ENCODE results near the gene SSRP1. TPM values are rescaled to one million over a fixed set of nuclear protein-coding genes. Genes with fewer than 3 reads are reported as not detected.
A peak's percentile ranks its signal among the peaks of the same experiment; 100 is the strongest.

SSRP1 gene
- total and polyA plus RNA-seq, 2 of the 13 experiments (the other 11 are each of a cell fraction or from before 2014, with no cell fraction given) = 93.6 to 129 TPM

GRCh38 chr11:57321388-57322255, 14.1 kb downstream of the SSRP1 start (continued):
- no peak for TF ChIP-seq HNRNPLL (IDR thresholded peaks at IDR 0.05; ENCODE audit: low read depth, low read length, poor library complexity, severe bottlenecking)
- no peak for TF ChIP-seq STAG1 (CRISPR knock-in tag; IDR thresholded peaks at IDR 0.05)
- no peak for TF ChIP-seq HOMEZ (CRISPR knock-in tag; IDR thresholded peaks at IDR 0.05; ENCODE audit: low read depth)
- no peak for TF ChIP-seq ZNF589 (CRISPR knock-in tag; conservative IDR thresholded peaks at IDR 0.05)
- no peak for TF ChIP-seq ZNF431 (CRISPR knock-in tag; IDR thresholded peaks at IDR 0.05; ENCODE audit: borderline replicate concordance, low read depth)
- TF ChIP-seq ZNF629 (CRISPR knock-in tag; conservative IDR thresholded peaks at IDR 0.05) = peak; percentile 76
- no peak for TF ChIP-seq BRD4 (CRISPR knock-in tag; IDR thresholded peaks at IDR 0.05)
- peak; percentile 54; the same call in 1 of the 2 replicates for TF ChIP-seq ZNF362 (CRISPR knock-in tag; IDR thresholded peaks at IDR 0.05; ENCODE audit: borderline replicate concordance)
- TF ChIP-seq ZSCAN20 (CRISPR knock-in tag; IDR thresholded peaks at IDR 0.05; ENCODE audit: borderline replicate concordance) = no peak
- no peak for TF ChIP-seq SRSF9 (IDR thresholded peaks at IDR 0.05; ENCODE audit: borderline replicate concordance, insufficient read depth, low read depth, low read length, poor library complexity, severe bottlenecking)
- no peak for TF ChIP-seq FOSL2 (CRISPR knock-in tag; IDR thresholded peaks at IDR 0.05)
- no peak for TF ChIP-seq ZNF563 (CRISPR knock-in tag; IDR thresholded peaks at IDR 0.05)
- TF ChIP-seq ZNF7 (CRISPR knock-in tag; IDR thresholded peaks at IDR 0.05) = peak; percentile 67
- no peak for TF ChIP-seq CERS6 (CRISPR knock-in tag; IDR thresholded peaks at IDR 0.05)

All from HepG2 (cell line).